GM12874 (cell line): ENCODE data around the gene TAS1R1.

Experiments
- TF ChIP-seq, protein P1 (sequence below): IDR thresholded peaks from 2 replicates; pipeline ENCODE4 v1.5.1; 2011; ENCODE audit warnings: low read depth, mild to moderate bottlenecking, control low read depth, low read length, moderate library complexity; ENCODE audit not compliant: insufficient read depth

Gene TAS1R1

DNA sequence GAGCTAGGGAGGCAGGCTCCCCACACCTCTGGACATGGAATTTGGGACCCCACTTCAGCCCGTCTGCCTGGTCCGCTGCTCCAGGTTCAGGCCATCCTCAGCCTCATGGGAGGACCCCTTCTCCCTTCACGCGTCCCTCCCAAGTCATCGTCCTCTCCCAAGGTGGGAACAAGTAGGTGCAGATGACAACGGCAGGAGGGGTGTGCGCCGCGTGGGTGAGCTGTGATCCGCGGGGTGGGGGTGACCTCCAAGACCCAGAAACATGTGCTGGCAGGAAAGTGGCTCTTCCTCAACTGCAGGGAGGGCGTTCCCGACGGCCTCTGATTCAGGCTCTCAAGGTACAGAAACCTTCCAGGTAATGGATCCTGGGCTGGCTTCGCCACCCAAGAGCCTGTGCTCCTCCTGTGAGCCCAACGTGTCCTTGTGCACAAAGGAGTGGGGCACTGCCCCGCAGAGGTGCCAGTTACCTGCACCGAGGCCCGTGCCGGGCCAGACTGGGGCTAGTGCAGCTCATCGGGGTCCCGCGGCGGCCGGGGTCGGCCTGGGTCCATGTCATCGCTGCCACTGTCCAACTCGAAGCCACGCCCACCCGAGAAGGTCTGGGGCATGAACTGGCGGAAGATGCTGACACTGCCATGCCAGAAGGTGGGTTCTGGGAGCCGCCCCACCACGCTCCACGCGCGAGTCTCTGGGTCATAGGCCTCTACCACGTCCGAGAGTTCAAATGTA is 37.9 kb downstream of the TAS1R1 start:
- TF ChIP-seq, protein P1, sequence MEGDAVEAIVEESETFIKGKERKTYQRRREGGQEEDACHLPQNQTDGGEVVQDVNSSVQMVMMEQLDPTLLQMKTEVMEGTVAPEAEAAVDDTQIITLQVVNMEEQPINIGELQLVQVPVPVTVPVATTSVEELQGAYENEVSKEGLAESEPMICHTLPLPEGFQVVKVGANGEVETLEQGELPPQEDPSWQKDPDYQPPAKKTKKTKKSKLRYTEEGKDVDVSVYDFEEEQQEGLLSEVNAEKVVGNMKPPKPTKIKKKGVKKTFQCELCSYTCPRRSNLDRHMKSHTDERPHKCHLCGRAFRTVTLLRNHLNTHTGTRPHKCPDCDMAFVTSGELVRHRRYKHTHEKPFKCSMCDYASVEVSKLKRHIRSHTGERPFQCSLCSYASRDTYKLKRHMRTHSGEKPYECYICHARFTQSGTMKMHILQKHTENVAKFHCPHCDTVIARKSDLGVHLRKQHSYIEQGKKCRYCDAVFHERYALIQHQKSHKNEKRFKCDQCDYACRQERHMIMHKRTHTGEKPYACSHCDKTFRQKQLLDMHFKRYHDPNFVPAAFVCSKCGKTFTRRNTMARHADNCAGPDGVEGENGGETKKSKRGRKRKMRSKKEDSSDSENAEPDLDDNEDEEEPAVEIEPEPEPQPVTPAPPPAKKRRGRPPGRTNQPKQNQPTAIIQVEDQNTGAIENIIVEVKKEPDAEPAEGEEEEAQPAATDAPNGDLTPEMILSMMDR, result no peak

DNA sequence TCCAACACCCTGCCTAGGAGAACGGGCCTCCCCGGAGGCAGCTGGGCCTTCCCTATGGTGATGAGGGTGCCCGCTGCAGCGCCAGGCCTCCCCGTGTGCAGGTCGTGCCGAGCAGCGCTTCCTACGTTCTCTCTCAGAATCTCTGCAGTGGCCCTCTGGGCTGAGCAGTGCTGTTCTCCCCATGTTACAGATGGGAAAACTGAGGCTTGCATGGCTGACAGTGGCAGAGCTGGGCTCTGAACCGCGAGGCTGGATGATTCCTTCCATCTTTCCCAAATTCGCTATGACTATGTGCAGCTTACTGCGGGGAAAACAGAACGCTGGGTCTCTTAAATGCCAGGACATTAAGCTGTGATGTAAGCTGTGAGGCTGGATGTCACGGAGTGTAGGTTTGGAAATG is 38.7 kb downstream of the TAS1R1 start:
- TF ChIP-seq, protein P1, result no peak

DNA sequence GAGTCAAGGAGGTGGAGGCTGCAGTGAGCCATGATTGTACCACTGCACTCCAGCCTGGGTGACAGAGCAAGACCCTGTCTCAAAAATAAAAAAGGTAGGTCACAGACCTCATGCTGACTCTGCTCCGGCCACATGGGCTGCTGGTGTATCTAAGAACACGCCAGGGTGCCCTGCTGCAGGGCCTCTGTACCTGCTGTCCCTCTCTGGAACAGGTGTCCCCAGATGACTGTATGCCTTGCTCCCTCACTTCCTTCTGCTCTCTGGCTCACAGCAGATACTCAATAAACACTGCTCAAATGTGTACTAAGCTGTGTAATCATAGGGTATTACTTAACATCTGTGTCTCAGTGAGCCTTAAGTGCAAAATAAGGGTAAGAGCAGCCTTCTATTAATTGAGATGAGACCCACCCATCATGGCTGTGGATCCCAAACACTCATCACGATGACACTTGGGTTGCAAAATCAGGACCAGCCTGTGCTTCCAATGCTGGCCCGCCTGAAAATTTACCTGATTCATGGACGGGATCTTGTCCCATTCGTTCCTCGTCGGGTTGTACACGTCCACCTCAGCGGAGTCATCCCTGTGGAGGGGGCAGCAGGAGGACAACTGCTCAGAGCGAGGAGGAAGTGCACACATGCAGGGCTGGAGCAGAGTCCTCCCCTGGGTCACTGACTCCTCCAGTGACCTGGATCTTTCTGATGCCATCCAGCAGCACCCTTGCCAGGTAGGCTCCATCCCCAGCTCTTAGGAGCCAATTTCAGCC is 40.1 kb downstream of the TAS1R1 start:
- TF ChIP-seq, protein P1, result no peak

DNA sequence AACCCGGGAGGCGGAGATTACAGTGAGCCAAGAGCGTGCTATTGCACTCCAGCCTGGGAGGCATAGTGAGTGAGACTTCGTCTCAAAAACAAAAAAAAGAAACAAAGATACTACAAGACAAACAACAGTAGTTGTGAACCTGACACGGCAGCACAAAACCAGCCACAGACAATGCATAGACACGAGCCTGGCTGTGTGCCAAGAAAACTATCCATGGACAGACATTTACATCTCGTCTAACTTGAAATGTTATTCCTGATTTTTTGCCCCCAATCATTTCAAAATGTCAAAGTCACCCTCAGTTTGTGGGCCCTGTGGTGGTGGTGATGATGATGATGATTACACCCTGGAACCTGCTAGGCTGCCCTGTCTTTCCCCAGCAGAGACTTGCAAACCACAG is 41.2 kb downstream of the TAS1R1 start:
- TF ChIP-seq, protein P1, result no peak

DNA sequence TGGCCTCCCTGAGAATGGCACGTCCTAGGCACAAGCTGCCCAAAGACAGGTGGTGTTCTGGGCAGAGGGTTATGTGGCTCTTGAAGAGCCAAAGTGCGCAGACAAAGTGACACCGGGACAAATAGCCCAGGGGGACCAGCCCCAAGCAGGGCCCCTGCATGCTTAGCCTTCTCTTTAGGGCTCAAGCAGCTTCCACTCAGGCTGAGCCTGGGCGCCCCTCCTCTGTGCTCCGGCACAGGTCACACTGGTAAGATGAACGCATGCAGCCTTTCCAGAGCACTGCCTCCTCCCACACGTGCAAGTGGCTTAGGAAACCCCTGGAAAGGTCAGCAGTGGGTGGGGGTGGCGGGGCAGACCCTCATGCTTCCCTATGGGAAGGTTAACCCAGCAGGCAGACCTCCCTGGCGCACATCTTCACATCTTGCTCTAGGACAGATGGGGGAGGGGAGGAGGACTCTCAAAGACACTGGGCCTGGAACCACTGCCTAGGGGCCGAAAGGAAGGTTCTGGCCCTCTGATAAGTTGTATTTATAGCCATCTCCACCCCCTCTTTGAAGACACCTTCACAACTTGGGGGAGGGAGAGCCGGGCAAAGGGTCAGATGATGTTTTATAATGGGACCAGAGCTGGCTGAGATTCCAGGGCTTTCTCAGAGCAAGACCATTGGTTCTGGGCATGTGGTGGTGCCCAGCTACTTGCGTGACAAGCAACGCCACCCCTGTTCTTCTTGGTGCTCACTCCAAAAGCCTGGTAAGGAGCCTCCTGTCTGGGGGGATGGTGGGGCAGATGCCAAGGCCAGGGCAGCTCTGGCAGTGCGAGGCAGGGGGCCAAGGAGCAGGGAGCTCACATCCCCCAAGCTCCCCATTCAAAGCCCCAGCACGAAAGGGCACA is 42.0 kb downstream of the TAS1R1 start:
- TF ChIP-seq, protein P1, result no peak

DNA sequence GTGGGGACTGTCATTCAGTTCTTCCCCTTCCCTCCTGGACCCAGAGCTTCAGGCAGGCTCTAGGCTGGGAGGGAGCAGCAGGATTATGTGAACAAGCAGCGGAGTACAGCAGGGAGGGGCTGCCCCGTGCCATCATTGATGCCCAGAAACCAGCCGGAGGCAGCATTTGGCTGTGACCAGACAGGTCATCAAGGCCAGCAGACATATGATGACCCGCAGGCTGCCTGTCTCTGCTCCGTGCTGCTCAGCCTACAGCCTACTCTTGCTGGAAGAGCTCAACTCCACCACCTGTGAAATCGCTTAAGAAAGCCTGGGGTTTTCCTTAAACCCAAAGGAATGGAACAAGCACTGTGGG is 42.6 kb downstream of the TAS1R1 start:
- TF ChIP-seq, protein P1, result no peak
